ENCODE results near the gene PGS1. TPM values are rescaled to one million over a fixed set of nuclear protein-coding genes. Genes with fewer than 3 reads are reported as not detected.
"Not testable (repeated sequence)": the region's sequence is repeated elsewhere in the genome, so short reads cannot be mapped to it uniquely, and the experiment has no call there.

PGS1 gene
- total RNA-seq, 1 donor from 2014 or later, result 84.0 TPM

GRCh38 chr17:78441271-78441971 lies 63.0 kb downstream of the PGS1 start:
- DNase-seq (ENCODE audit: extremely low read depth, low read depth, low spot score), result no peak

DNA sequence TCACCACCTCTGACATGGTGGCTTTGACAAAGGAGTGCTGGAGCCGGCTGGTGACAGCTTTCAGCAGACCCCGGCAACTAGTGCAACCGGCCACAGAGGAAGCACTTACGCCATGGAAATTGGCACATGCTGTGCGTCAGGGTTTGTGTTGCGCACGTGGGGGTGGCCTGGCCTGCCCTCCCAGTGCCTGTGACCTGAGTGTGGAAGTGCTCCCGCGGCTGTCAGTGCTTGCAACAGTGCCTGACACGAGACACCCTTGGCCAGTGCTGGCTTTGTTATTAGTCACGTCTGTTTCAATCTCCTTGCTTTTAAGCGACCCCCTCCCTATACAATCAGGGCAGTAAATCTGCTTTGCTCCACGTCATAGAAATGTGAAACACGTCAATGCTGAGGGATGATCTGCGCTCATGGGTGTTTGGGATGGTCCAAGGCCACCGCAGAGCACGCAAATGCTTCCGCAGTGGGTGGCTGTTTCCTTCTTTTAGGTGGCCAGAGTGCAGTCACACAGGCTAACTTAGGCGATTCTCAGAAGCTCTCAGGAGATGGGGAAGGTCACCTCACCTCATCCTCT lies 64.3 kb downstream of the PGS1 start:
- DNase-seq (ENCODE audit: extremely low read depth, low read depth, low spot score), result no peak

- no peak for DNase-seq (ENCODE audit: extremely low read depth, low read depth, low spot score)
These were observed 65.9 kb downstream of the PGS1 start for GRCh38 chr17:78444392-78444791.

DNA sequence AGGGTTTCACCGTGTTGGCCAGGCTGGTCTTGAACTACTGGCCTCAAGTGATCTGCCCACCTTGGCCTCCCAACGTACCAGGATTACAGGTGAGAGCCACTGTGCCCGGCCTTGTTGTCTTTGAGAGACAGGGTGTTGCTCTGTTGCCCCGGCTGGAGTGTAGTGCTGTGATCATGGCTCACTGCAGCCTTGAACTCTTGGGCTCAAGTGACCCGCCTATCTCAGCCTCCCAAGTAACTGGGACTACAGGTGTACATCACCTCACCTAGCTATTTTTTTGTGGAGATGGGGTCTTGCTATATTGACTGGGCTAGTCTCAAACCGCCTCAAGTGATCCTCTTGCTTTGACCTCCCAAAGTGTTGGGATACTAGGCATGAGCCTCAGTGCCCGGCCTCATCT lies 68.4 kb downstream of the PGS1 start:
- no peak for DNase-seq (ENCODE audit: extremely low read depth, low read depth, low spot score)

DNA sequence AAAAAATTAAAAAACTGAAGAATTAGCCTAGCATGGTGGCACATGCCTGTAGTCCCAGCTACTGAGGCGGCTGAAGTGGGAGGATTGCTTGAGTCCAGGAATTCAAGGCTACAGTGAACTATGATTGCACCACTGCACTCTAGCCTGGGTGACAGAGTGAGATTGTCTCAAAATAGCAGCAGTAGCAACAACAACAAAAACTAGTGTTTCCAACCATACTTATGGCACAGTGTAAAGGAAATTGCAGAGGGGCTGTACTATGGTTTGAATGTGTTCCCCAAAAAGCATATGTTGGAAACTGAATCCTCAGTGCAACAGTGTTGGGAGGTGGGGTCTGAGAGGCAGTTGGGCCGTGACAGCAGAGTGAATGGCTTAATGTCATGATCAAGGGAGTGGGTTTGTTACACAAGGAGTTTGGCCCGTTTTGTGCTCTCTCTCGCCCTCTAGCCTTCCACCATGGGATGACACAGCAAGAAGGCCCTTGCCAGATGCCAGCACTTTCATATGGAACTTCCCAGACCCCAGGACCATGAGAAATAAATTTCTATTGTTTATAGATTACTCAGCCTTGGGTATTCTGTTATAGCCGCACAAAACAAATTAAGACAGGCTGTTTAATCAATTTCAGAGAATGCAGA lies 70.0 kb downstream of the PGS1 start:
- DNase-seq (ENCODE audit: extremely low read depth, low read depth, low spot score), result no peak

- DNase-seq (ENCODE audit: extremely low read depth, low read depth, low spot score), result no peak
These were observed 71.6 kb downstream of the PGS1 start for GRCh38 chr17:78449983-78450595.

- DNase-seq (ENCODE audit: extremely low read depth, low read depth, low spot score), result no peak
These were observed 72.4 kb downstream of the PGS1 start for GRCh38 chr17:78450696-78451345.

DNA sequence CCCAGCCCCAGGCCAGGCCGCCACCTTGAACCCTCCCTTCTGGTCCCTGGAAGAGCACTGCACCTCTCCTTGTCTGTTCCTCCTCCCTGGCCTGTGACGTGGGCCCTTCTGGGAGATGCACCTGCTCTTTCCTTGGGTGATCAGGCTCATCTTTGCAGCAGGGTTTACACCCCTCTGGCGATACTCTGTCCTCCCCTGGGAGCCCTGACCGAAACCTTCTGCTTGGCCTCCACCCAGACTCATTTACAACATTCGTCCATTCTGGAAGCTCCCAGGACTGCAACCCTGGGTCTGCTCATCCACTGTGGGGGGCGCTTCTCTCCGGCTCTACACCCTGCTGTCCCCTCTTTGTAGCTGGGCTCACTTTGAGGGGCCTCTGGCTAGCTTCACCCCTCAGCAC lies 73.3 kb downstream of the PGS1 start:
- DNase-seq (ENCODE audit: extremely low read depth, low read depth, low spot score), result no peak

GRCh38 chr17:78454346-78454745 lies 75.9 kb downstream of the PGS1 start:
- no peak for DNase-seq (ENCODE audit: extremely low read depth, low read depth, low spot score)

DNA sequence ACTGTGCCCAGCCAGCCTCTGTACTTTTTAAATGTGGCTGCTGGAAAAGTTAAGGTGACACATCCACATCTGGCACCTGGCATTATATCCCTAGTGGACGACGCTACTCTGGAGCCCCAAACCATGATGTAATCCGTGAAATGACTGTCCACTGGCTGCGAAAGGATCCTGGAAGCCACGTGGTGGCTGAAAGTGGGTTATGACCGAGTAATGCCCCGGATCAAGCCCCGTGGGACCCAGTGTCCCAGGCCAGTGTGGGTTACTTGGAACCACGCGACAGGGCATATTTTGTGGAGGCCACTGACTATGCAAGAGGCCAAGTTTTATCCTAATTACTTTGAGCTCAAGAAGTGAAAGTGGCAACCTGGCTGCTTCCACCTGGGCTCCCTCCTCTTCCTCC lies 79.6 kb downstream of the PGS1 start:
- DNase-seq (ENCODE audit: extremely low read depth, low read depth, low spot score), result no peak

GRCh38 chr17:78458736-78459335 lies 80.4 kb downstream of the PGS1 start:
- DNase-seq (ENCODE audit: extremely low read depth, low read depth, low spot score), result no peak

DNA sequence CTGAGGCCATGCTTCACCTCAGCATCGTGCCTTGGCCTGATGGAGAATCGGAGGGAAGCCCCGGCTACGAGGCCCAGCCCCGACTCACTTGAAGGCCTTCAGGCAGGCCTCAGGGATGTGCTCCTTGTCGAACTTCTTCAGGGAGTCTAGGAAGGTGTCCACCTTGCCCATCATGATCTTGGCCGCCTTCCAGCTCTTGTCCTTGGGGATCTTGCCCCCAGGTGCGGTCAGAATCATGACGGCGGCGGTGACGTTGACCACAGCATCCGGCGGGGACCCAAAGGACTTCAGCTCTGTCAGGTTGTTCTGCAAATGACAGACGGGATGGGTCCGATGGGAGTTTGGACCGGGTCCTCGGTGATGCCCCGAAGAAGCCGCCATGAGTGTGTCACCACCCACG lies 81.2 kb downstream of the PGS1 start:
- no peak for DNase-seq (ENCODE audit: extremely low read depth, low read depth, low spot score)

GRCh38 chr17:78460176-78460675 lies 81.8 kb downstream of the PGS1 start:
- DNase-seq (ENCODE audit: extremely low read depth, low read depth, low spot score), result no peak

DNA sequence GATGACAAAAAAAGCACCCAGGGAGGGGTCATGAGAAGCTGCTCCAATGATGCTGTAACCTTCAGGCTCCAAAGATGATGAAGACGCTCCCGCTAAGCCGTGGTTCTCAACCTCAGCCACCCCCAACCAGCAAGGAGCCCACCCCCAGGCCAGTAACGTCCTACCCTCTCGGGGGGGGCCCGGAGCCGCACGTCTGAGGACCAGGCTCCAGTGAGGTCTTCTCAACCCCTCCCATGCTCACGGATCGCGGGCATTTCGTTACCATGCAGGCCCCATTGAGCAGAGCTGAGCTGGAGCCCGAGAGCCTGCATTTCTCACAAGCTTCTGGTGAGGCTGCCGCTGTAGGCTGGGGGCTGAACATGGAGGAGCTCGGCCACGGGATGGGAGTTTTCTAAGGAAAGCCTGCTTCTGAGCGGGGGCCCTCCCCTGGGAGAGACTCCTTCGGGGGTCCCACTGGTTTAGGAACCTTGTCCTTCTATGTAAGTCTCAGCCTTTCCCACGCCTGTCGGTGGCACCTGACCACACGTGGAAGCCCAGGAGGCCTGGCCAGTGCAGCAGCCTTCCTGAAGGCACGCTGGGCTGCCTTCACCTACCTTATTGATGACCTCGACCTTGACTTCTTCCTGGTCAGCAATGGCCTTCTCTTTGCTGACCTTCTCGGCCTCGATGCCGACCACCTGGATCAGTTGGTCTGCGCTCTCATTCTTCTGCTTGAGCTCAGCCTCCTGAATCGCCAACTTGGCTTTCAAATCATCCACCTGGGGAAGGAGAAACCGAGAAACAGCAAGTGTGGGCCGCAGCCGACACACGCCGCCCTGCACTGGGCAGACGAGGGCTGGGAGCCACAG lies 82.7 kb downstream of the PGS1 start:
- no peak for DNase-seq (ENCODE audit: extremely low read depth, low read depth, low spot score)

DNA sequence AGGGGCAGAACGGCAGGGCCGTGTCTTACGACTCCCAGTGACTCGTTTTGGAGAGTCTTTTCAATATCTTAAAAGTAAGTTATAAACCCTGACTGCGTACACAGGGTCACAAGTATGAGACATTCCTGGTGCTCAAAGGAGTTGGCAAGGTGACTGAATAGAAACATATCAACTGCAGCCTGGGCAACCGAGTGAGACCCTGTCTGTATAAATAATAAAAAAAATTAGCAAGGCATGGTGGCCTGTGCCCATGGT lies 83.3 kb downstream of the PGS1 start:
- DNase-seq (ENCODE audit: extremely low read depth, low read depth, low spot score), result no peak

GRCh38 chr17:78462148-78462547 lies 83.7 kb downstream of the PGS1 start:
- no peak for DNase-seq (ENCODE audit: extremely low read depth, low read depth, low spot score)

DNA sequence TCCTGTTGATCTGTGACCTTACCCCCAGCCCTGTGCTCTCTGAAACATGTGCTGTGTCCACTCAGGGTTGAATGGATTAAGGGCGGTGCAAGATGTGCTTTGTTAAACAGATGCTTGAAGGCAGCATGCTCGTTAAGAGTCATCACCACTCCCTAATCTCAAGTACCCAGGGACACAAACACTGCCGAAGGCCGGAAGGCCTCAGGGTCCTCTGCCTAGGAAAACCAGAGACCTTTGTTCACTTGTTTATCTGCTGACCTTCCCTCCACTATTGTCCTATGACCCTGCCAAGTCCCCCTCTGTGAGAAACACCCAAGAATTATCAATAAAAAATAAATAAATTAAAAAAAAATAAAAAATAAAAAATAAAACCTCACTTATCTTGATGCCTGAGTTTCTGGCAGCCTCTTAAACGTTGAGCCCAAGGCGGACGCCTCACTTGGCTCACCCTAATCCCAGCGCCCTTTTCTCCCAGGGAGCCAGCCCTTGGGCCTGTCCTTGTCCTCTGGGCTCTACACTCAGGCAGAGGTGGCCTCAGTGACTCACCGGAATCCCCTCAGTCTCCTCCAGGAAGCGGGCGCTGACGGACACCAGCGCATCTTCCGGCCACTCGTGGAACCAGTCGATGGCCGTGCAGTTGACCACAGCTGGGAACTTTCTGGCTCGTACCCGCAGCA lies 87.8 kb downstream of the PGS1 start:
- DNase-seq (ENCODE audit: extremely low read depth, low read depth, low spot score), result not testable (repeated sequence)

GRCh38 chr17:78466786-78467715 lies 88.6 kb downstream of the PGS1 start:
- no peak for DNase-seq (ENCODE audit: extremely low read depth, low read depth, low spot score)

GRCh38 chr17:78468366-78468765 lies 89.9 kb downstream of the PGS1 start:
- no peak for DNase-seq (ENCODE audit: extremely low read depth, low read depth, low spot score)

All from glomerular endothelial cell (primary cell).